Measurements from ENCODE around the gene CCDC142.

- TF ChIP-seq CTCF (IDR thresholded peaks at IDR 0.05) (no peak), POLR2A (IDR thresholded peaks at IDR 0.05) (no peak)
Observed at GRCh38 chr2:74448771-74449170, 34.0 kb downstream of the CCDC142 start.

All from body of pancreas (tissue), 4 donors.